Activated gamma-delta T cell (primary cell): ENCODE measurements around the gene KCNJ16.

Source experiments
- DNase-seq: peaks from one replicate; lab custom pipeline; 2025; lab: John Stamatoyannopoulos, UW

Gene KCNJ16

DNA sequence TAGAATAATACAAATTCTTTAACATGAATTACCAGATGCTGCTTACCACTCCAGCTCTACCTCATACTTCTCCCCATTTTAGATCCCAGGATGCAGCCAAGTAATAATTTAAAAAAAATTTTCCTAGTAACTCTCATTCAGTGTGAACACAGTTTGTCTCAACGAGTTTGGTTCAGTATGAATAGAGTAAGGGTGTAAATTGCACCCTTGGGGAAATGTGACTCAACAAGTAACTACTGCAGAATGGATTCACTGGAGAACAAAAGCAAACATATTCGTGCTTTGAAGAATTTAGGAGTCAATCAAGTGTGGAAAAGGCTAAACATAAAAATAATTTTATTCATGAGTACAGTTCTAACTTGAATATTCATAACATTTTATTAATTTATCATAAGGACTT is 23.0 kb downstream of the KCNJ16 start:
- no peak for DNase-seq

DNA sequence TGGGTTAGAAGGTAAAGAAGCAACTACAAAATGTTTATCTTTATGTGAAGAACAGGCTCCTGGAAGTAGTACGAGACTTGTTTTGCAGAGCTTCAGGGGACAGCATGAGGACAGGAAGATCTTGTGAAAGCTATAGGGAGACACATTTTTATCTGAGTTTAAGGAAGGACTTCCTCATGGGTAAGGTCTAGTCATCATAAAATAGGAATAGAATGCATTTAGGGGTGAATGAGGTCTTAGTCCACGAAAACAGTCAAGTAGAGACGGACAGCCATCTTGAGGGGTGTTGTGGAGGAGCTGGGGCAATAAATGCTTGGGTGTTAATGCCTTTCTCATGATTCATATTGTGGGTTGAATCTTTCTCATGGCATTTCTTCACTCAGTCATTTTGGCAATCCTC is 24.3 kb downstream of the KCNJ16 start:
- no peak for DNase-seq

DNA sequence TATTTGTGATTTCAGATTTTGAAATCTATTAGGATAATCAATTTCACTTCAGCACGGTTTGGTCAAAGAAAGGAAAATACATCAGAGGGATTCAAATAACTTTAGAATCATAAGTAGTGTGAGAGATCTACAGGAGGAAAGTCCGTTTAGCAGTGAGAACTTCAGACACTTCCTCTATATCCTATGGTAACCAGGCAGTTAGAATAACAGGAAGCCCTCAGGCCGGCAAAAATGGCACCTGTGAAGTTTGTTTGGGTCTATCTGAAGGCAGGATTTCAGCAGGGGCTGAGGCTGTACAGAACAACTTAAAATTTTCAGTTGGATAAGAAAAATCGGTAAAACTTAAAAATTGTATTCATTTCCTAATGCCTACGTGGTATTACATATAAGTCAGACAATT is 24.9 kb downstream of the KCNJ16 start:
- DNase-seq = no peak

DNA sequence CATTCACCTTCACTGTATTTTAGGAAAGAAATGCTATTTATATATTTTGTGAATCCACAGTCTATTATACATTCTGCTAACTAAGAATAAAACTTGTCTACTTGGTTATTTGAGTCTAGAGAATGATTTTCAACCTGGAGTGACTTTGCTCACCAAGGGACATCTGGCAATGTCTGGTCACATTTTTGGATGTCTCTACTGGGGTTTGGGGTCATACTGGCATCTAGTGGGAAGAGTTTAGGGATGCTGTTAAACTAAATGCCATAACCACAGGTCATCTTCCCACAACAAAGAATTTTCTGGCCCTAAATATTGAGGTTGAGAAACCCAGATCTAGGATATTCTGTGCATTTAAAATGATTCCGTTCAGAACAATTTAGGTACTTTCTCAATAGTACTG is 26.0 kb downstream of the KCNJ16 start:
- no peak for DNase-seq

DNA sequence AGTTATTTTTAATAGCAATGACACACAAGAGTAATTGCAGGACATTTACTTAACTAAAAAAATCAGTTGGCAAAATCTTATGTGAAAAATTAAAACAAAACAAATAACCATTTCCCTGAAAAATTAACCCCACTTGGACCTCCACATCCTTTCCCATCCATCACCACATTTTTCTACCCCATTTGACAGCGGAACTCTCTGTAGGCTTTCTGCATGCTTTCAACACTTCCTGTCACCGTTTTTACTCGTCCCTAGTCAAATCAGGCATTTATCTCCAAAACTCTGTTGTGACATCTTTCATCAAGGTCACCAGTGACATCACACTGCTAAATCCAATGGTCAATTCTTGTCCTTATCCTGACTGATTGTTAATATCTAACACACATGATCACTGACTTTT is 27.5 kb downstream of the KCNJ16 start:
- no peak for DNase-seq

DNA sequence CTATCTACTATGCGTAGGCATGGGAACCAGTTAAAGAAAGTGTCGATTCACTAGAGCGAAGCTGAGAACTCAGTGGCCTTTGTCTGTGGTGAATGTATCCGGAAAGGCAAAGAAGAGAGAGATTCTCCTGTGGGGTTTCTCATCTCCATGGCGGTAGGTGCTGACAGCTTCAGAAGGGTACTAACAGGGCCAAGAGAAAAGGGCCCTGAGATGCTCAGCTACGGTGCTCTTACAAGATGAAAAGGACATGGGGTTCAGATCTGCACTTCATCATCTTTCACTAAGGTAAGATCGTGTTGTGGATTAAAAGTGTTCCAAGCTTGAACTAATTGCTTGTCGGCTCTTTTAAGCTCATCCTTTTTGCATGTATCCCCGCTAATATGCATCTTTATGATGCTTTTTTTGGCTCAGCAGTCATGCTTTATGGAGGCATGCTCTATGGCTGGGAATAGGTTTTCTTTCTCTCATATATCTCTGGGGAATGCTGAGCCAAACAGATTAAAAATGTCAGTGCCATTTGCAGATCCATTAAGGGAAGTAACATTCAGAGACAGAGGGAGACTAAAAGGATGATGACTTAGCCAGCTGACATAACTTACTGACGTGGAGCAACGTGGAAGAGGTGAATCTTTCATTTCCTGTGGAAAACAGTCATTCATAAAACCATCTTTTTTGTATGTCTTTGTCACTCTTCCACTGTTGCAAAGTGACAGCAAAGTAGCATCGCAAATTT is 29.9 kb downstream of the KCNJ16 start:
- DNase-seq = no peak

DNA sequence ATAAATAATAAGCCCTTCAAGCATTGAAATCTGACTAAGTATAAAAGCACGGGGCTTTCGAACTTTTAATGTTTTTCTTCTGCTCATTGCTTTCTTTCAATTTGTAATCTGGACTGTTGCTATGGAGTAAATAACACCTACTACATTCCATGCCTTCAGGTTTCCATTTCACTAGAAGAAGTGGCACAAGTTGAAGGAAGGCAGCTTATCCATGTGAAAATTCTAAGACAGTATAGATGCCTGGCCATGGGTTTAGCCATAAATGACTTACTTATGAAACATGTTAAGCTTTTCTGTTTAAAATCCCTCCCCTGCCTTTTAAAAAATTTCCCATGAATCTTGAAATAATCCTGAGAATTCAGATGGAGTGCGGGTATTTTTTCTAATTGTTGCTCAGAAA is 30.6 kb downstream of the KCNJ16 start:
- no peak for DNase-seq

DNA sequence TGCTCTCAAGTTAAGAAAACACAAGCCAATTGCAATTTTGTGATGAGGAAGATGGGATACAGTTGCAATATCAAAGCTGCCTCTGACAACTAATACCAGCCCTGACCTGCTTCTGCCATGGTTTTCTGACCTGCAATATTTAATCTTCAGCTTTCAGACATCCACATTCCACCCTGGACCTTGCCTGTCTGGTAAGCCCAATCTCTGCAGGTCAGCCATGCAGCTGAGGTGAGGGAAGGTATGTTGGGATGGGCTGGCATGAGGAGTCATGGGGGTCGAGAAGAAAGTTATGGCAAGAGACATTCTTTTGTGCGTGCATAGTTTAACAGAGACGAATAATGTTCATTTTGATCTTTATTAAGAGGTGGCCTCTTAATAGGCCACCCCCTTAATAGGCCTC is 31.5 kb downstream of the KCNJ16 start:
- no peak for DNase-seq

DNA sequence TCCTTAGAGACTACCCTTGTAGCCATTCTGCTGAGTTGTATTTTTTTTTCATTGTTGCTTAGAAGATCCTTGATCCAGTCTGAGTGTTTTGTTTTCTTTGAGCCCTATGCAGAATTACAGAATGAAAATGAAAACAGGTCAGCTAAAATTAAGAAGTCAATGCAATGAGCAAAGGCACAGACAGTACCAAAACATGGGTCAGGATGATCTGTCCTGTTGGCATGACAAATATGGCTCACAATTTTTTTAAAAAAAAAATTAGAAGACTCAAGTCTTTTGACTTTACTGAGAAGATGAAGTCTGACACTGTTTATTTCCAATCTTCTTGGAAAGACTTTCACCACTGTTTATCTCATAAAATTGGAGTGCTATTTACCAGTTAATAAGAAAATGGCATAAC is 32.4 kb downstream of the KCNJ16 start:
- DNase-seq = no peak

DNA sequence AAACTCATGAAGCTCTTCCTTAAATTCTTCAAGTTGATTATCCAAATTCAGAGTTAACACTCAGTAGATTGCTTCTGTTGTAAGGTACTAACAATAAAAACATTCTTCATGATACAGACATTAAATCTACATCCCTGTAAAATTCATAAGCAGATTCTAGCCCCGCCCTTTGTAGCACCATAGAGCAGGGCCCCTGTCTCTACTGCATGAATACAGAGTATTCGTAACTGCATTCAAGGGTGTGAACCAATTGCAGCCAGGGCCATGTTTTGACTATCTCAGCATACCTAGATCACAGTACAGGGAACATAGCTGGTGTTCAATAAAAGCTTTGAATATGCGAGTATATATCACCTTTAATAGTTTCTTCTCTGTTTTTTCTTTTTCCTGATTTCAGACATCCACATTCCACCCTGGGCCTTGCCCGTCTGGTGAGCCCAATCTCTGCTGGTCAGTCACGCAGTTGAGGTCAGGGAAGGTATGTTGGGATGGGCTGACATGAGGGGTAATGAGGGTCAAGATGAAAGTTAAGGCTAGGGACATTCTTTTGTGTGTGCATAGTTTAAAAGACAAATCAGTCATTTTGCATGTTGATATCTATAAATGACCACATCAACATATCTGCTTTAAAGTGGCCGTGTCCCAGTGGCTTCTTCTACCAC is 33.0 kb downstream of the KCNJ16 start:
- DNase-seq = no peak

DNA sequence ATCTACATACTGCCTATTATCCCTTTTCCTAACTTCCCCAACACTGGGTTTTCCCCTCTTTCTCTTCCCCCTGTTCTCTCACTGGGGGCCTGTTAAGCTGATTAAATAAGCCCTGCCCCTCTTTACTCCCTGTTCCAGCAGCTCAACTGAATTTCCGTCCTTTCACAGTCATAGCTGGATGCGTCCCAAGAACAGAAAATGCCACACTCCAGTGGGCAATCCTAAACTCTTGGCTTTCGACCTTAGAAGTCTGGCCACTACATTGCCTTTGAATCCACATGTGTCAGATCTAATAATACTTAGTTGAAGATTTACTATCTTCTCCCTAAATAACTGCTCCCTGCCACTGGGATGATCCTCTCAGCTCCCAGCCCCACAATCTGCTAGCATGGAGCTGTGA is 34.5 kb downstream of the KCNJ16 start:
- DNase-seq = no peak

DNA sequence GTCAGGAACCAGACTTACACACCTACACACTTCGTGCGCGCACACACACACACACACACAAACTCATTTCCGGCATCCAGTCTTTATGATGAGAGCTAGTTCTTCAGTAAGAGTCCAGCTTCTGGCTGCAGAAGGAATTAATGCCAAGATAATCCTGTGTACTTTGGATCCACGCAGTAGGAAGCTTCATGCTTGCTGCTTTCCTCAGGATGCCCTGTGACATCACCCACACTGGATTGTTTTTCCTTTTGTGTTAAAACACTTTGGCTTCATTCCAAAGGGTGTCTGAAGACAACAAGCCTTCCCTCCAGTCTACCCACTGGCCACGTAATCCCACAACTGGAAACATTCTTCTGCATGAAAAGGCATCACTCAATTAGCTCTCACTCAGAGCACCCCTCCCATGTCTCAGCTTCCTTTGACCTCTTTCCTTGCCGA is 35.4 kb downstream of the KCNJ16 start:
- no peak for DNase-seq

DNA sequence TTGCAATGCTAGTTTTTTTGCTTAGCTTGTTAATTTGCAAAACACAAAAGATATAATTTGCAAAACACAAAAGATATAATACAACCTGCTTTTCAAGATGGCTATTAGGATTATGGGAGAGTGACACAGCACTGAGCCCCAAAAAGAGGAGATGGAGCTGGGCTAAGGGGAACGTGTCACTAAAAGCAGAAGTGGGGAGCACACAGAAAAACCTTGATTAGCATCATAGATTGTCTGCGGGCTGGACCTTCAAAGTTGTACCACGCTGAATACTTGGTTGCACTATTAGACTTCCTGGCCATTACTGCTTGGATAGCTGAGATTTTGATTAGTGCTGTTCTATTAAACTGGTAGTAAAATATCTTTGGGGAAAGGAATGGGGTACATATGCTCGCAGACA is 36.2 kb downstream of the KCNJ16 start:
- DNase-seq = no peak

DNA sequence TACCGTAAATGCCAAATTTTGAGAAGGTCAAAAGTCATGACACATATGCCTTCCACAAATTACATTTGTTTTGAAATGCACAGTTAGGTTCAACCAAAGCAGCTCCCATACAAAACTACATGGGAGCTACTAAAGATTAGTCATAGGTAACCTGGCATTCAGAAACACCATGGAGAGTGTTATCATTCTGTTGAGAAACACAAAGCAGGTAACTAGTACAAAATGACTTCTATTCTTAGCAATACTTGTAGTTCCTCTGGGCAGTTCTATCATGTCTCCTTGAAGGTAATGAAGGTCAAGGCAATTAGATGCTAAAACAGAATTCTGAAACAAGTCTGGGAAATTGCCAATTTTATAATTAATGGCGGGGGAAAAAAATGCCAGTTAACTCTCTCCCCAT is 39.4 kb downstream of the KCNJ16 start:
- DNase-seq = no peak

DNA sequence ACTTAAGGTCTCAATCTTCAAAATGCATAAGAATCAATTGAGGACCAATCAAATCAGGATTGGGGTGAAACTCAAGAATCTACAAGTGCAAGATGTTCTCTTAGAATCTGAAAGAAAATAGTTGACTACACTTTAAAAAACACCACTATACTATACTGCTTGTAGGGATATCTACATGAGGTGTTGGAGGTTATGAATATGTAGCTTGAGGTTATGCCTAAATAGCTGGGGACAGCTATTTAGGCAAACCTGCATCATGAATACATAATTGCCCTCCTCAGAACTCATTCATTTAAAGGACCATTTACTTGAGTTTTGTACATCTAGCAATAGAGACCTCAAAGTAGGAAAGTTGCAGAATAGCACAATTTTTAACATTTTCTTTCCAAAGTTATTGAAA is 40.1 kb downstream of the KCNJ16 start:
- no peak for DNase-seq

DNA sequence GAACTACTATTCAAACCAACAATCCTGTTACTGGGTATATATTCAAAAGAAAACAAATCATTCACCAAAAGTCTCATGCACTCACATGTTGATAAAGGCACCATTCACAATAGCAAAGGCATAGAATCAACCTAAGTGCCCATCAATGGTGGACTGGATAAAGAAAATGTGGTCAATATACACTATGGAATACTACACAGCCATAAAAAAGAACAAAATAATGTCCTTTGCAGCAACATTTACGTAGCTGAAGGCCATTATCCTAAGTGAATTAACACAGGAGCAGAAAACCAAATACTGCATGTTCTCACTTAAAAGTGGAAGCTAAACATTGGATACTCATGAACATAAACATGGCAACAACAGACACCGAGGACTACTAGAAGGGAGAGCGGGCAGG is 41.9 kb downstream of the KCNJ16 start:
- no peak for DNase-seq

DNA sequence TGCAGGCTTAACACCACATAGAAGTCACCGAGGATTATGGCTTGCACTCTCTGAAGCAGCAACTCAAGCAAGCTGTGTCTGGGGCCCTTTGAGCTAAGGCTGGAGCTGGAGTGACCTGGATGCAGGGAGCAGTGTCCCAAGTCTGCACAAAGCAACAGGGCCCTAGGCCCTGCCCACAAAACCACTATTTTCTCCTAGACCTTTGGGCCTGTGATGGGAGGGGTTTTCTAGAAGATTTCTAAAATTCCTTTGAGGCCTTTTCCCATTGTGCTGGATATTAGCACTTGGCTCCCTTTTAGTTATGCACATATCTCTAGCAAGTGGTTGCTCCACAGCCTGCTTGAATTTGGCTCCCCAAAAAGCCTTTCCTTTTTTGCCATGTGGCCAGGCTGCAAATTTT is 44.5 kb downstream of the KCNJ16 start:
- no peak for DNase-seq

DNA sequence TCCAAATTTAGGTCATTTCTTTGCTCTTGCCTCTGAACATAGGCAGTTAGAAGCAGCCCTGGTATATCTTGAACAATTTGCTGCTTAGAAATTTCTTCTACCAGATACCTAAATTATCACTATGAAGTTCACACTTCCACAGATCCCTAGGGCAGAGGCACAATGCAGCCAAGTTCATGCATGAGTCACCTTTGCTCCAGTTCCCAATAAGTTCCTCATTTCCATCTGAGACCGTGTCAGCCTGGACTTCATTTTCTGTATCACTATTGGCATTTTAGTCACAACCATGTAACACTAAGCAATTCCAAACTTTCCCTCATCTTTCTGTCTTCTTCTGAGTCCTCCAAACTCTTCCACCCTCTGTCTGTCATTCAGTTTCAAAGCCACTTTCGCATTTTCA is 45.0 kb downstream of the KCNJ16 start:
- DNase-seq = no peak

DNA sequence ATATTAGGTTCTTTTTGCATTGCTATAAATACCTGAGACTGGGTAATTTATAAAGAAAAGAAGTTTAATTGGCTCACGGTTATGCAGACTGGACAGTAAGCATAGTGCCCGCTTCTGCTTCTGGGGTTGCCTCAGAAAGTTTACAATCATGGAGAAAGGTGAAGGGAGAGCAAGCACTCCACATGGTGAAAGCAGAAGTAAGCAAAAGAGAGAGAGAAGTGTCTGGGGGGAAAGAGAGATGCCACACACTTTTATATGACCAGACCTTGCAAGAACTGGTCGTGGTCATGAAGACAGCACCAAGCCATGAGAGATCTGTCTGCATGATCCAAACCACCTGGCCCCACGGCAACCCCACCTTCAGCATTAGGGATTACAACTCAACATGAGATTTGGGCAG is 45.4 kb downstream of the KCNJ16 start:
- DNase-seq = no peak

DNA sequence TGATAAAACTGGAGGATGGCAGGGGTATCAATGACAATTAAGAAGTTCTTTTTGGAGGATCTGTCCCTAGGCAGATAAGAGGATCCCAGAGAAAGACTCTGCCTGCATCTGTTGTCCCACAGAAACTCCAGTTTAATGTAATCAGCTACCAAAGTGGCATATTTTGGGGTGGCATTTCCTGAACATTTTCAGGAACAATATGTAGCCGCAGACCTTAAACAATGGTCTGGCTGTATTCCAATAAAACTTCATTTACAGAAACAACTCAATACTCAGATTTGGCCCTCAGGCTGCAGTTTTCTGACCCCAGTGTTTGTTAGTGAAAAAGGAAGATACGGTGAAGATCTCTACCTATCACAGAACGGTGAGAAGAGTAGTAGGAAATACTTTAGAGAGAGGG is 46.1 kb downstream of the KCNJ16 start:
- DNase-seq = no peak

DNA sequence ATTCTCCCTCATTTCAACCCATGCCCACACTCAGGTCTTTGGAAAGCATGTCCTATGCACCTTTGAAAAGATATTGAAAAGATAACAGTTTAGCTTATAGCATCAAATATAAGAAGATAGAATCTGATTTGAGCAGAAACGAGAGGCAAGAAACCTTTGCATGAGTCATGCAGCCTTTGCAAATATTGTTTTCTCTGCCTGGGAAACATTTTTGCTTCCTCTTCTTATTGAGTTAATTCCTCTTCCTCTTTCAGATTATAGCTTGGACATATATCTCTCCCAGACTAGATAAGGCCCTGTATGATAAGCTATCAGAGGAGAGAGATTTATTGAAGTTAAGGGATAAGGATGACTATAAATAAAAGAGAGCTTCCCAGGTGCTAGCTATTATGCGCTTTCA is 48.2 kb downstream of the KCNJ16 start:
- no peak for DNase-seq

DNA sequence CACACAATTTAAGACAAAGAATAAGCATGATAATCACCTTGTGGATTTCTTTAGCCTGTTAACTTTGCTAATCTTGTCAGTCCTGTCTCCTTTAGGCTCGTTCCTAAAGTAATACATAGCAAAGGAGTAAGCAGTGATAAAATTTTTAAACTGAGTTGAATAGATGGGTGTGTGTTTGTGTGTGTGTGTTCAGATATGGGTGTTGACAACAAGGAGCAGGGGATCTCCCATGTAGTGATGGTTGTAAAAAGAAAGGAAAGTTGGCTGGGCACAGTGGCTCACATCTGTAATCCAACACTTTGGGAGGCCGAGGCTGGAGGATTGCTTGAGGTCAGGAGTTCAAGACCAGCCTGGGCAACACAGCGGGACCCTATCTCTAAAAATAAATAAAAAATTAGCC is 49.7 kb downstream of the KCNJ16 start:
- DNase-seq = no peak

DNA sequence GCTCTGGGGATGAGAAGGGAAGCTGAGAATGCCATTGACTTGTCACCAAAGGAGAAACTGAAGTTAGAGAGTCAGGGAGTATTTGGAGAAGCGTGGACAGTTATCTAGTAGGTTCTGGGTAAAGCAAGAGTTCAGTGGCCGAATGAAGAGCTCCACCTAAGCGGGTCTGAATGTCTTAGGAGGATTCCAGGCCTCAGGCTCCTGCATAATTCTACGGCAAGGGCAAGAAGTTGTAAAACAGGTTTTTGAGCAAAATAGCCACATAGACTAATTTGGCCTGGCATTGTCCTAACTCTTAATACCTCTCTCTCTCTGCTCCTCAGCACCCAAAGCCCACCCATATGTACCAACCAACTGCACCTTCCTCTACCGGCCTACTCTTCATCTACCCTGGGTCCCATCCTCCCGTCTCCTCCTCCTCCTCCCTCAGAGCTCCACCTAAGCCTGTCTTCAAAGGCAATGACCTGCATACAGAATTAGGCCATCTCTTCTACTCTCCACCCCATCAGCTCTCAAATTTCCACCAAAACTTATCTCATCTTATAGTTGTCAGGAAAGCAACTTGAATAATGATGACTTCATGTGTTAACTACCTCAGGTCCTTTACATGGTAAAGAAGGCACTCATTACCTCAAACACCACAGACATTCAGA is 52.3 kb downstream of the KCNJ16 start:
- DNase-seq = no peak
